ENCODE results near the gene HCN2. TPM values are rescaled to one million over a fixed set of nuclear protein-coding genes. Genes with fewer than 3 reads are reported as not detected.
A peak's percentile ranks its signal among the peaks of the same experiment; 100 is the strongest.

HCN2 gene
- total RNA-seq, 1 donor from 2014 or later, result 0.84 TPM

GRCh38 chr19:639253-640160 lies 49.8 kb downstream of the HCN2 start, which contains the start of gene FGF22:
TSS of gene FGF22 (plus strand) at chr19:639879. CDS start at chr19:639926, 47 bp downstream.
- Mint-ChIP-seq H3K4me1 (peaks cover 5% of the 10 kb centered on the region), H3K4me3 (peak within 1 kb of the TSS; percentile 70), H3K36me3 (ENCODE audit: low read depth) (no peaks in the 10 kb centered on the region), H3K27me3 (ENCODE audit: low read depth) (peaks cover 20% of the 10 kb centered on the region), H3K9me3 (no peaks in the 10 kb centered on the region), H3K27ac (ENCODE audit: unreplicated experiment) (no peak within 1 kb of the TSS)
- no peak for TF ChIP-seq CTCF (conservative IDR thresholded peaks at IDR 0.05)
- DNase-seq (ENCODE audit: low read depth, low spot score), result peak; percentile 90

- Mint-ChIP-seq H3K4me1 (peaks cover 5% of the 10 kb centered on the region), H3K36me3 (ENCODE audit: low read depth) (no peaks in the 10 kb centered on the region), H3K27ac (ENCODE audit: unreplicated experiment) (no peak overlapping the region), H3K4me3 (no peak overlapping the region), H3K27me3 (ENCODE audit: low read depth) (peaks cover 20% of the 10 kb centered on the region), H3K9me3 (no peaks in the 10 kb centered on the region)
- no peak for DNase-seq (ENCODE audit: low read depth, low spot score)
- no peak for TF ChIP-seq CTCF (conservative IDR thresholded peaks at IDR 0.05)
Measured at GRCh38 chr19:640161-640558, 50.5 kb downstream of the HCN2 start.

DNA sequence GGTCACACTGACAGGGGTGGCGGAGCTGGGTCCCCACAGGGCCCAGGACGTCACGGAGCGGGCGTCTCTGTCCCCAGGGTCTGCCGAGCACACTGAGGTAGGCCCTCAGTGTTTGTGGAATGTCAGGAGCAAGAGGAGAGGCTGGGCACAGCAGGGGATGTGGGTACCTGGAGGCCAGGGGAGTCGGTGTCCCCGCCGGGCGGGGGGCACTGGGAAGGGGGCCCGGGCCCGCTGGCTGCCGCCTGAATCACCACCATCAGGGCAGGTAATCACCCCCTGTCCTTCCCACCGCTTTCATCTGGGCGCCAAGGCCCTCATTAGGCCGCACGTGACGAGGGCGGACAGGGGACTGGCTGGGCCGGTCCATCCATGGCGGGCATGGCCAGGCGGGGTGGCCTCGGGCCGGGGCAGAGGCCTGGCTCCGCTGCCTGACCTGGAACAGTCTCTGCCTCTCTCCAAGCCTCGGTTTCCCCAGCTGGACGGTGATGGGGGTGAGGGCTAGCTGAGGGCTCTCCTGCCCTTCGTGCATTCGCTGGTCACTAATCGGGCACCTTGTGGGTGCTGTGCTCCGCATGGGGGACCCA lies 51.0 kb downstream of the HCN2 start:
- Mint-ChIP-seq H3K27me3 (ENCODE audit: low read depth) (peaks cover 20% of the 10 kb centered on the region), H3K4me1 (peaks cover 5% of the 10 kb centered on the region), H3K36me3 (ENCODE audit: low read depth) (no peaks in the 10 kb centered on the region), H3K9me3 (no peaks in the 10 kb centered on the region), H3K4me3 (no peak overlapping the region), H3K27ac (ENCODE audit: unreplicated experiment) (no peak overlapping the region)
- DNase-seq (ENCODE audit: low read depth, low spot score), result no peak
- TF ChIP-seq CTCF (conservative IDR thresholded peaks at IDR 0.05), result no peak

GRCh38 chr19:641702-642101 lies 52.0 kb downstream of the HCN2 start:
- peak; percentile 9 for DNase-seq (ENCODE audit: low read depth, low spot score)
- TF ChIP-seq CTCF (conservative IDR thresholded peaks at IDR 0.05), result no peak
- Mint-ChIP-seq H3K36me3 (ENCODE audit: low read depth) (peaks cover 3% of the 10 kb centered on the region), H3K27ac (ENCODE audit: unreplicated experiment) (no peak overlapping the region), H3K4me3 (no peak overlapping the region), H3K4me1 (peaks cover 5% of the 10 kb centered on the region), H3K9me3 (no peaks in the 10 kb centered on the region), H3K27me3 (ENCODE audit: low read depth) (peaks cover 20% of the 10 kb centered on the region)

- Mint-ChIP-seq H3K9me3 (no peaks in the 10 kb centered on the region), H3K4me3 (no peak overlapping the region), H3K27me3 (ENCODE audit: low read depth) (peaks cover 14% of the 10 kb centered on the region), H3K27ac (ENCODE audit: unreplicated experiment) (no peak overlapping the region), H3K36me3 (ENCODE audit: low read depth) (peaks cover 3% of the 10 kb centered on the region), H3K4me1 (peaks cover 5% of the 10 kb centered on the region)
- DNase-seq (ENCODE audit: low read depth, low spot score), result no peak
- no peak for TF ChIP-seq CTCF (conservative IDR thresholded peaks at IDR 0.05)
Measured at GRCh38 chr19:642767-643727, 53.4 kb downstream of the HCN2 start.

Measured in neural crest cell (in vitro differentiated cells).